ENCODE data around the gene KCNAB1. TPM values are rescaled to one million over a fixed set of nuclear protein-coding genes. Genes with fewer than 3 reads are reported as not detected.

The KCNAB1 gene
- total RNA-seq, 4 donors from 2014 or later: 0.20 to 3.0 (median 1.6) TPM

DNA sequence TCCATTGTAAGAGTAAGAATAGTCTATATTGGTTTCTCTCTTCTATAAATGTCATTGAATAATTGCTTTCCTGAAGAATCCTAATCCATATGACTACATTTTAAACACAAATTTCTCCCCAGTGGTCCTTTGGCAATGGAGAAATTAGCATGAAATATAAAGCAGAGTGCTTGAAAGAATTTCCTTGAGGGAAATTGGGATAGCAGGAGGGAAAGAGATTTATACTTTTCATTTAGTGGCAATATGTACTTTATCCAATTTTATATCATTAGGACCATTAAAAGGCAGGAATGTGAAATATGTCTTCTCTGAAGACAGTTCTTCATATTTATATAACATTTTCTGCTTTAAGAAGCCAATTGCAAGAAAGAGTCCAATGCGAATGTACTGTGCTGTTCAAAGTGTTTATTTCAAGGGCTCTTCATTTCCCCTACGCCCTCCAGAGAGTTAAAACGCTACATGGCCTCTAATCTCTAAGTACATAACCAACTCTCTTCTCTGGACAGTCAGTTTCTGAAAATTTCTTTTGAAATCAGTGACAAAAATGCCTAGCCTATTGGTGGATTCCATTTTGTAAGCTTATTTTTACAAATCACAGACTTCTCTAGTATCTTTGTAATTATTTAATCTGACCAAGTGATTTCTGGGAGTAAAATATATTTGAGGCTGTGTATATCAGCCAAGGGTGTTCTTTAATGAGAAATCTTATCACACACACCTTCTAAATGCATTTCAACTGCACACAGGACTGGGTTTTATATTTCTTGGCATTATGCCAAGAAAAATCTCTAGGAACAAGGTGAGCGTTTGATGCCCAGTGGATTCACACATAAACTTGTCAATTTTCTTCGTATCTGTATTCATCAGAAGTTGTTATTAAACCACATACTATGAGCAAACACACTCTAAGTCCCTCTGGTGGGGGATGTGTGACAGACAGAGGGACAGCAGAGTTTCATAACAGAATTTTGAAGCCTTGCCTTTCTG is 51.2 kb downstream of the KCNAB1 start:
- no peak for DNase-seq
- intact Hi-C loops (cut with DNase I; ENCODE audit: low total_unique reads) (loop anchor here (5.0 kb wide), 1 partner anchor 341 kb away; no protein-coding TSS in a partner anchor), in situ Hi-C loops (cut with MboI; ENCODE audit: low pct_ligation_motif_present in 1 of 4, low pct_unique_long_range_greater_than_20kb in 1 of 4, low sequenced_read_pairs in 3 of 4) (loop anchor here in 3 of 4 donors (25.0 kb wide), 5 partner anchors 216 to 916 kb away; partner anchors contain the start of gene TIPARP (in 1 of the 3))
- TF ChIP-seq POLR2AphosphoS5 (IDR thresholded peaks at IDR 0.05) (no peak), CTCF (IDR thresholded peaks at IDR 0.05) (no peak), EP300 (IDR thresholded peaks at IDR 0.05; ENCODE audit: low read depth) (no peak), POLR2A (IDR thresholded peaks at IDR 0.05) (no peak)
- H3K4me3 ChIP-seq: no peak overlapping the region
- no peaks in the 10 kb centered on the region for H3K4me1 ChIP-seq
- H3K27ac ChIP-seq: no peak overlapping the region
- 60 to 71% methylated on average over 1 to 5 of the region's 5 CpGs for WGBS, 2 donors (ENCODE audit: low coverage in 1 of 2)
- no peaks in the 10 kb centered on the region for H3K27me3 ChIP-seq
- no peaks in the 10 kb centered on the region for H3K36me3 ChIP-seq
- no peaks in the 10 kb centered on the region for H3K9me3 ChIP-seq

GRCh38 chr3:156172536-156172935 is 52.2 kb downstream of the KCNAB1 start:
- in situ Hi-C loops (cut with MboI; ENCODE audit: low pct_ligation_motif_present in 1 of 4, low pct_unique_long_range_greater_than_20kb in 1 of 4, low sequenced_read_pairs in 3 of 4) (loop anchor here in 3 of 4 donors (25.0 kb wide), 5 partner anchors 215 to 915 kb away; partner anchors contain the start of gene TIPARP (in 1 of the 3)), intact Hi-C loops (cut with DNase I; ENCODE audit: low total_unique reads) (loop anchor here (5.0 kb wide), 1 partner anchor 340 kb away; no protein-coding TSS in a partner anchor)
- H3K36me3 ChIP-seq: no peaks in the 10 kb centered on the region
- no peak for TF ChIP-seq POLR2A (IDR thresholded peaks at IDR 0.05)
- TF ChIP-seq CTCF (IDR thresholded peaks at IDR 0.05): no peak
- H3K4me3 ChIP-seq: no peak overlapping the region
- H3K27me3 ChIP-seq: no peaks in the 10 kb centered on the region
- no peak for DNase-seq
- no peaks in the 10 kb centered on the region for H3K4me1 ChIP-seq
- H3K9me3 ChIP-seq: no peaks in the 10 kb centered on the region
- no peak overlapping the region for H3K27ac ChIP-seq
- WGBS, 2 donors (ENCODE audit: low coverage in 1 of 2): 86 to 93% methylated on average over 1 to 5 of the region's 5 CpGs

DNA sequence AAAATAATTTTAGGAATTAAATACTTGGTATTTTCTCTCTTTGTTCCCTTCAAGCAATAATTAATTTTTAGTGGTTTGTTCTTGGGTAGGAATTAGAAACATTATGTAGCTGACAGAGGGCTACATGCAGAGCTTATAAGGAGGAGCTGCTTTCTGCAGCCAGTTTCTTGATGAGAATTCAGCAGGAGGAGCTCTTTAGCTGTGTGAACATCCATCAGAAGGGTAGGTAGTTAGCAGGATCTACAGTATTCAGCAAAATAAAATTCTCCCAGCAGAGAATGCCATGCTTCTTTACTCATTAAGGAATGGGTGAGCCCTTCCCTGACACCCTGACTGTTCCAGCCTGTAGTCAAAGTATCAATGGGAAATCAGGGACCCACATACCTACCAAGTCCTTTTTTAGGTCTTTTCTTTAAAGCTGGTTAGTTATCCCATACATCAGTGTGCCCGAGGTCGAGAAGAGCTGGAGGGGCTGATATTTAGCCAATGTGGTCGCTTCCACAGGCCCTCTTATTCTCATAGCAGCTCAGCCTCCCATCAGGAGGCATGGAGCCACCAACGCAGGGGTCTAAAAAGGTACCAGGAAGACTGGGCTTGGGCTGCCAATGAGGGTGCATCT is 54.0 kb downstream of the KCNAB1 start:
- 93% methylated on average over 4 of the region's 4 CpGs; no CpG with 5 or more reads in 1 of the 2 donors for WGBS, 2 donors (ENCODE audit: low coverage in 1 of 2)
- no peaks in the 10 kb centered on the region for H3K27me3 ChIP-seq
- H3K27ac ChIP-seq: no peak overlapping the region
- intact Hi-C loops (cut with DNase I; ENCODE audit: low total_unique reads): loop anchor here (5.0 kb wide), 1 partner anchor 338 kb away; no protein-coding TSS in a partner anchor
- in situ Hi-C loops (cut with MboI; ENCODE audit: low pct_ligation_motif_present in 1 of 4, low pct_unique_long_range_greater_than_20kb in 1 of 4, low sequenced_read_pairs in 3 of 4): loop anchor here in 3 of 4 donors (25.0 kb wide), 5 partner anchors 213 to 913 kb away; partner anchors contain the start of gene TIPARP (in 1 of the 3)
- no peak overlapping the region for H3K4me3 ChIP-seq
- H3K36me3 ChIP-seq: no peaks in the 10 kb centered on the region
- H3K4me1 ChIP-seq: no peaks in the 10 kb centered on the region
- H3K9me3 ChIP-seq: no peaks in the 10 kb centered on the region
- TF ChIP-seq POLR2AphosphoS5 (IDR thresholded peaks at IDR 0.05) (no peak), POLR2A (IDR thresholded peaks at IDR 0.05) (no peak), EP300 (IDR thresholded peaks at IDR 0.05; ENCODE audit: low read depth) (no peak), CTCF (IDR thresholded peaks at IDR 0.05) (peak in 3 of 5 experiments; percentile 7 to 26 (median 15))
- DNase-seq: no peak

DNA sequence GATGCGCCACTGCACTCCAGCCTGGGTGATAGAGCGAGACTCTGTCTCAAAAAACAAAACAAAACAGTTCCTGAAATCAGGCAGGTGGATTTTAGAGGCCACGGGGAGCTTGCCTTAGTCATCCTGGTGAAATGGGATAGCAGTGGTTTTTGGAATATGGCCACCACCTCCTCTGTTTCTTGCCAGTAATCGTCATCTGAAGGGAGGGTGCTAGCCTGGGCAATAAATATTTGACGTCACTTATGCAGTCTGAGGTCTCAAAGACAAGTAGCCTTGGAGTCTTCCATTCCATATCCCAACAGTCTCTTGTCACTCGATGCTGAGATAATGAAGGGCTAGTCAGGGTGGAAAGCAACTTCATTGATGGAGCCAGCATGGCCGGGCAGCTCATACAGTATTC is 55.2 kb downstream of the KCNAB1 start:
- Histone ChIP-seq H3K36me3 (no peaks in the 10 kb centered on the region), H3K4me1 (no peaks in the 10 kb centered on the region), H3K27me3 (no peaks in the 10 kb centered on the region), H3K27ac (no peak overlapping the region), H3K4me3 (no peak overlapping the region), H3K9me3 (no peaks in the 10 kb centered on the region)
- no peak for DNase-seq
- TF ChIP-seq POLR2AphosphoS5 (IDR thresholded peaks at IDR 0.05) (no peak), CTCF (IDR thresholded peaks at IDR 0.05) (no peak)
- in situ Hi-C loops (cut with MboI; ENCODE audit: low pct_ligation_motif_present in 1 of 4, low pct_unique_long_range_greater_than_20kb in 1 of 4, low sequenced_read_pairs in 3 of 4): no loop called here
- intact Hi-C loops (cut with DNase I; ENCODE audit: low total_unique reads): no loop called here
- whole genome bisulfite sequencing, 2 donors (ENCODE audit: low coverage in 1 of 2): 81 to 100% methylated on average over 1 to 7 of the region's 7 CpGs

Data from transverse colon (tissue), 4 donors.